Tibial artery (tissue), 4 donors: ENCODE data around the gene CCS.

Experiments
- DNase-seq, 2 donors: peaks; one replicate each; pipeline ENCODE4 v3.0.0-alpha.2; 2019
- H3K27ac ChIP-seq, 2 donors: fragments of 200-600 bp; sonication (generic) in 1 of 2; 1 replicate in 1 of 2; 2 replicates in 1 of 2; pipeline ENCODE4 v1.5.1; 2018 to 2019; ENCODE audit warnings: mild to moderate bottlenecking in 1 of 2
- H3K27me3 ChIP-seq, 2 donors: fragments of 200-600 bp; sonication (generic) in 1 of 2; one replicate each; pipeline versions ENCODE4 v1.5.1 to v1.6.0; 2016 to 2019
- H3K36me3 ChIP-seq, 3 donors: fragments of 200-600 bp; sonication (generic) in 2 of 3; one replicate each; pipeline ENCODE4 v1.5.1; 2016 to 2019; ENCODE audit warnings: mild to moderate bottlenecking in 2 of 3
- H3K4me1 ChIP-seq, 4 donors: fragments of 200-600 bp; sonication (generic) in 2 of 4; 1 replicate in 3 of 4; 2 replicates in 1 of 4; pipeline ENCODE4 v1.5.1; 2016 to 2019
- H3K4me3 ChIP-seq, 2 donors: fragments of 200-600 bp; sonication (generic) in 1 of 2; 1 replicate in 1 of 2; 2 replicates in 1 of 2; pipeline ENCODE4 v1.5.1; 2018 to 2019; ENCODE audit warnings: mild to moderate bottlenecking in 2 of 2
- H3K9me3 ChIP-seq, 3 donors: fragments of 200-600 bp; sonication (generic) in 1 of 3; one replicate each; pipeline ENCODE4 v1.5.1; 2016 to 2019
- intact Hi-C: fragments of 100-400 bp; cut with DNase I; formaldehyde crosslinking; loops from one replicate; pipeline ENCODE4 v1.15.0; 2023; ENCODE audit warnings: low total_unique reads
- TF ChIP-seq, protein P1 (sequence below), 2 experiments: fragments of 200-600 bp in 1 of 2; fragments of 450-650 bp in 1 of 2; IDR thresholded peaks; one replicate each; pipeline ENCODE4 v1.5.1; 2017 to 2019; ENCODE audit warnings: antibody characterized with exemption in 2 of 2, mild to moderate bottlenecking in 1 of 2, moderate library complexity in 1 of 2

The CCS gene

DNA sequence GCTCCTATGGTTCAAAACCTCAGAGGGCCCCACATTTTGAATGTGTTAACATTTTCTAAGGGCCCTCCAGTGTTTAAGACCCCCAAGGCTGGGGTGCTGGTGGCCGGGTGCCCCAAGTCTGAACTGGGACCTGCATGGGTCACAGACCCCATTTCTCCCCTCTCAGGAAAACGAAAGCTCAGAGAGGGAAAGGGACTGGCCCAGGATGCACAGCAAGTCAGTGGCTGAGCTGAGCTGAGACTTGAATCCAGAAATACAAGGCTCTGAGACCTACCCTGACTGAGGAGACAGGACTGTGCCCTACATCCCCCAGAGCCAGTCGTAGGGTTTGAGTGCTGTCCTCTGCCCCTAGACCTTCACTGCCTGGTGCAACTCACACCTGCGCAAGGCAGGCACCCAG lies 42.1 kb upstream of the CCS start:
- no peak overlapping the region for H3K27ac ChIP-seq
- intact Hi-C loops, result no loop called here
- H3K9me3 ChIP-seq, result no peaks in the 10 kb centered on the region
- no peak overlapping the region for H3K4me3 ChIP-seq
- H3K4me1 ChIP-seq, result peaks cover 0 to 15% (median 8%) of the 10 kb centered on the region in 4 donors
- no peaks in the 10 kb centered on the region for H3K36me3 ChIP-seq
- DNase-seq, result no peak
- TF ChIP-seq, protein P1, sequence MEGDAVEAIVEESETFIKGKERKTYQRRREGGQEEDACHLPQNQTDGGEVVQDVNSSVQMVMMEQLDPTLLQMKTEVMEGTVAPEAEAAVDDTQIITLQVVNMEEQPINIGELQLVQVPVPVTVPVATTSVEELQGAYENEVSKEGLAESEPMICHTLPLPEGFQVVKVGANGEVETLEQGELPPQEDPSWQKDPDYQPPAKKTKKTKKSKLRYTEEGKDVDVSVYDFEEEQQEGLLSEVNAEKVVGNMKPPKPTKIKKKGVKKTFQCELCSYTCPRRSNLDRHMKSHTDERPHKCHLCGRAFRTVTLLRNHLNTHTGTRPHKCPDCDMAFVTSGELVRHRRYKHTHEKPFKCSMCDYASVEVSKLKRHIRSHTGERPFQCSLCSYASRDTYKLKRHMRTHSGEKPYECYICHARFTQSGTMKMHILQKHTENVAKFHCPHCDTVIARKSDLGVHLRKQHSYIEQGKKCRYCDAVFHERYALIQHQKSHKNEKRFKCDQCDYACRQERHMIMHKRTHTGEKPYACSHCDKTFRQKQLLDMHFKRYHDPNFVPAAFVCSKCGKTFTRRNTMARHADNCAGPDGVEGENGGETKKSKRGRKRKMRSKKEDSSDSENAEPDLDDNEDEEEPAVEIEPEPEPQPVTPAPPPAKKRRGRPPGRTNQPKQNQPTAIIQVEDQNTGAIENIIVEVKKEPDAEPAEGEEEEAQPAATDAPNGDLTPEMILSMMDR (IDR thresholded peaks at IDR 0.05), result no peak
- H3K27me3 ChIP-seq, result peaks cover 0 to 4% of the 10 kb centered on the region in 2 donors

DNA sequence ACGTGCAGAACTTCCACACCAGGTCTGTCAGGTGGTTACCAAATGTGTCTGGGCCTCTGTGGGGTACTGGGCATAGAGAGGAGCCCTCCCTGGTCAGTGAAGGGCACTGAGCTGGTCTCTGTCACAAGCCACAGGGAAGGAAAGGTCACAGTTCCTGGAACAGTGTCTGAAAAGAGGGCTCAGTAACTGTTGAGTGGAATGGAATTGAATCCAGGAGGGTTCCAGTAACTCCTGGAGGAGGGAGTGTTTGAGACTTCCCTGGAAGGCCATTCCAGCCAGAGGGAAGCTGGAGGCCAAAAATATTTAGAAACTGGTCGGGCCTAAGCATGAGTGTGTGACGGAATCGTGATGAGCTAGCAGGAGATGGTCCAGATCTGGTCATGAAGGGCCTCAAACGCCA lies 38.4 kb upstream of the CCS start:
- no peaks in the 10 kb centered on the region for H3K9me3 ChIP-seq
- intact Hi-C loops, result no loop called here
- H3K36me3 ChIP-seq, result no peaks in the 10 kb centered on the region
- no peak overlapping the region for H3K4me3 ChIP-seq
- H3K4me1 ChIP-seq, result peaks cover 0 to 12% (median 10%) of the 10 kb centered on the region in 4 donors
- TF ChIP-seq, protein P1 (IDR thresholded peaks at IDR 0.05), result no peak
- no peak for DNase-seq
- H3K27me3 ChIP-seq, result peaks cover 0 to 24% of the 10 kb centered on the region in 2 donors
- no peak overlapping the region for H3K27ac ChIP-seq

DNA sequence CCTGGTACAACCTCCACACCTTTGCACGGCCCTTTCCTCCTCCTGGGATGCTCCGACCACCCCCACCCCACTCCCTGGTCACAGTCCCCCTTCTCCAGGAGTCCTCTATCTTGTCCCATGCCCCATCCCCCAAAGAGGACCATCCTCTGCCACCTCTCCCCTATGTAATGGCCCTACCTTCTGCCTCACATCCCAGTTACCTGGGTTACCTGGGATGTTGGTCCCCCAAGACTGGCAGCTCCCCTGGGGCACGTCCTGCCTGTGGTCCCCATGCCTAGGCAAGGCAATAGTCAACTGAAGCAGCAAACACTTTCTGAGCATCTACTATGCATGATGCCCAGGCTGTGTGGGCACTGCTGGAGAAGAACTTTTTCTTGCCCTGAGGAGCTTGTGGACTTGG lies 37.6 kb upstream of the CCS start:
- TF ChIP-seq, protein P1 (IDR thresholded peaks at IDR 0.05), result no peak
- no peak overlapping the region for H3K27ac ChIP-seq
- H3K36me3 ChIP-seq, result no peaks in the 10 kb centered on the region
- intact Hi-C loops, result no loop called here
- no peak for DNase-seq
- H3K4me3 ChIP-seq, result no peak overlapping the region
- H3K27me3 ChIP-seq, result peaks cover 0 to 24% of the 10 kb centered on the region in 2 donors
- peaks cover 0 to 13% (median 11%) of the 10 kb centered on the region in 4 donors for H3K4me1 ChIP-seq
- H3K9me3 ChIP-seq, result no peaks in the 10 kb centered on the region

DNA sequence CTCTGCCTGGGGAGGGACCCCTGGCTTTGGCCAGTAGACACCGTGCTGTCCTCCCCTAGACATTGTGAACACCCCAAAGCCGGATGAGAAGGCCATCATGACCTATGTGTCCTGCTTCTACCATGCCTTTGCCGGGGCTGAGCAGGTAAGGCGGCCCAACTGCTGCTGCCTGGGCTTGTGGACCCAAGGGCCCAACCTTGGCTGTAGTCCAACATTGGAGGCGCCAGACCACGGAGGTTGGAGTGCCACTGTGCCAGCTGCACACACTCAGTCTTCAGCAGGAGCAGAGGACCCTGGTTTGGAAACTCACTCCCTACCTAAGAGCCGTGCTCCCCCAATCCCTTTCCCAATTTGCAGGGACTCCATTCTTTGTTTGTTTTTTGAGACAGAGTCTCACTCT lies 36.9 kb upstream of the CCS start:
- peaks cover 0 to 24% of the 10 kb centered on the region in 2 donors for H3K27me3 ChIP-seq
- H3K27ac ChIP-seq, result no peak overlapping the region
- intact Hi-C loops, result no loop called here
- H3K36me3 ChIP-seq, result no peaks in the 10 kb centered on the region
- H3K4me1 ChIP-seq, result peaks cover 0 to 13% (median 11%) of the 10 kb centered on the region in 4 donors
- TF ChIP-seq, protein P1 (IDR thresholded peaks at IDR 0.05), result no peak
- DNase-seq, result no peak
- H3K9me3 ChIP-seq, result no peaks in the 10 kb centered on the region
- H3K4me3 ChIP-seq, result no peak overlapping the region

DNA sequence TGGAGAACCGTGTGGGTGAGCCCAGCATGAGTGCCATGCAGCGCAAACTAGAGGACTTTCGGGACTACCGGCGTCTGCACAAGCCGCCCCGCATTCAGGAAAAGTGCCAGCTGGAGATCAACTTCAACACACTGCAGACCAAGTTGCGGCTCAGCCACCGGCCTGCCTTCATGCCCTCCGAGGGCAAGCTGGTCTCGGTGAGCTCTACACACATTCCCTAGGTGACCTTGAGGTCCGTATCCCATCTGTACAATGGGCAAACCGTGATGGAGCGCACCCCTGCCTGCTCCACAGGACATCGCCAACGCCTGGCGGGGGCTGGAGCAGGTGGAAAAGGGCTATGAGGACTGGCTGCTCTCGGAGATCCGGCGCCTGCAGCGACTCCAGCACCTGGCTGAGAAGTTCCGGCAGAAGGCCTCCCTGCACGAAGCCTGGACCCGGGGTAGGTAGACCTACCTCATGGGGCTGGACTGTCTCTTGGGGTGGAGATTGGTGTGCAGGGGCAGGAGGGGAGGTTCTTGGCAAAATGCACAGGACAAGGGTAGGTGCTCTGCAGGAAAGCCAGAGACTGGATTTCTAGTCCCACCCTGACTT lies 35.2 kb upstream of the CCS start:
- peaks cover 0 to 24% of the 10 kb centered on the region in 2 donors for H3K27me3 ChIP-seq
- TF ChIP-seq, protein P1 (IDR thresholded peaks at IDR 0.05), result no peak
- no peak for DNase-seq
- H3K36me3 ChIP-seq, result peaks cover 0 to 6% (median 0%) of the 10 kb centered on the region in 3 donors
- no peak overlapping the region for H3K27ac ChIP-seq
- H3K9me3 ChIP-seq, result no peaks in the 10 kb centered on the region
- intact Hi-C loops, result no loop called here
- H3K4me1 ChIP-seq, result peaks cover 0 to 13% (median 11%) of the 10 kb centered on the region in 4 donors
- no peak overlapping the region for H3K4me3 ChIP-seq
